Right lobe of liver (tissue), 6 donors: ENCODE results near the gene ZNF585A. TPM values are rescaled to one million over a fixed set of nuclear protein-coding genes. Genes with fewer than 3 reads are reported as not detected.

Experiments
- ATAC-seq, 4 donors: fragments of 200-7000 bp; cut with Tn5 transposase; one replicate each; pipeline ENCODE4 v1.9.1; 2020; ENCODE audit warnings: mild to moderate bottlenecking in 4 of 4, moderate library complexity in 4 of 4
- DNase-seq, 3 donors: peaks; one replicate each; pipeline ENCODE4 v3.0.0-alpha.2; 2020
- H3K27ac ChIP-seq, 3 donors: fragments of 200-600 bp; one replicate each; pipeline ENCODE4 v1.8.0; 2022
- H3K27me3 ChIP-seq, 2 donors: fragments of 200-600 bp; one replicate each; pipeline ENCODE4 v1.8.0; 2022
- H3K36me3 ChIP-seq, 4 donors: fragments of 200-600 bp; sonication (generic) in 1 of 4; one replicate each; pipeline versions ENCODE4 v1.5.1 to v1.8.0; 2017 to 2022; ENCODE audit warnings: control low read depth in 1 of 4
- H3K4me1 ChIP-seq, 4 donors: fragments of 200-600 bp; sonication (generic) in 1 of 4; one replicate each; pipeline versions ENCODE4 v1.5.1 to v1.8.0; 2017 to 2022; ENCODE audit warnings: control low read depth in 1 of 4
- H3K4me3 ChIP-seq, 3 donors: fragments of 200-600 bp; one replicate each; pipeline ENCODE4 v1.8.0; 2022
- H3K9me3 ChIP-seq, 4 donors: fragments of 200-600 bp; sonication (generic) in 1 of 4; one replicate each; pipeline versions ENCODE4 v1.5.1 to v1.8.0; 2017 to 2022; ENCODE audit warnings: control low read depth in 1 of 4
- CTCF ChIP-seq, 4 donors: fragments of 200-600 bp in 3 of 4; fragments of 450-650 bp in 1 of 4; IDR thresholded peaks; one replicate each; pipeline versions ENCODE4 v1.5.1 to v1.8.0; 2016 to 2022; ENCODE audit warnings: antibody characterized with exemption in 4 of 4, mild to moderate bottlenecking in 2 of 4
- POLR2A ChIP-seq: fragments of 450-650 bp; IDR thresholded peaks from one replicate; pipeline ENCODE4 v1.6.1; 2017; ENCODE audit warnings: antibody characterized with exemption, mild to moderate bottlenecking
- WGBS: methylation state at CpG from one replicate; pipeline ENCODE4 v1.1.6; 2018; ENCODE audit warnings: low coverage, low lambda C conversion rate; ENCODE audit not compliant: insufficient coverage; ENCODE audit errors: missing lambda C conversion rate; 5-methylcytosine and 5-hydroxymethylcytosine counted together
- intact Hi-C, 2 donors: fragments of 100-400 bp; cut with DNase I; formaldehyde crosslinking; loops; one replicate each; pipeline versions ENCODE4 v1.11.2 to v1.14.1; 2022
- total RNA-seq, 6 experiments: library from RNA; depleted of rRNA in 2 of 6; stranded (reverse); fragments of >200 nt in 2 of 6; fragmentation: NEBNext Ultra II Directional in 3 of 6; extraction: Animal tissue kit (Norgen Biotek cat#: 25700) in 3 of 6; gene quantifications; one replicate each; pipeline versions ENCODE4 v1.1.0 to v1.2.4, GENCODE V29; 2016 to 2023
- donor health status: DM: no; HTN: yes; CAD: no.
- donor health status: DM: no; HTN: no; CAD: no.
- donor health status: DM: no; HTN: no; CAD: no.
- donor health status: DM: no; HTN: yes; CAD: no.
- donor health status: DM: no; HTN: yes; CAD: no.

ZNF585A gene
- total RNA-seq, 6 experiments from 2014 or later: 2.2 to 4.8 (median 3.3) TPM

GRCh38 chr19:37165635-37166034, 6.9 kb downstream of the ZNF585A start:
- Histone ChIP-seq H3K36me3 (peaks cover 0 to 21% (median 1%) of the 10 kb centered on the region in 4 donors), H3K4me1 (no peaks in the 10 kb centered on the region), H3K27ac (no peak overlapping the region), H3K9me3 (peaks cover 0 to 23% (median 7%) of the 10 kb centered on the region in 4 donors), H3K27me3 (no peaks in the 10 kb centered on the region), H3K4me3 (no peak overlapping the region)
- DNase-seq (no peak), ATAC-seq (no peak)
- 100% methylated on average over 1 of the region's 1 CpG for WGBS
- intact Hi-C loops: no loop called here
- TF ChIP-seq CTCF (IDR thresholded peaks at IDR 0.05) (no peak), POLR2A (no peak)

GRCh38 chr19:37160153-37160552, 12.3 kb downstream of the ZNF585A start:
- no peak overlapping the region for H3K4me3 ChIP-seq
- peaks cover 0 to 48% (median 7%) of the 10 kb centered on the region in 4 donors for H3K9me3 ChIP-seq
- no peak for ATAC-seq

GRCh38 chr19:37148214-37148613, 24.3 kb downstream of the ZNF585A start:
- ATAC-seq: no peak
- Histone ChIP-seq H3K4me3 (no peak overlapping the region), H3K36me3 (peaks cover 0 to 12% (median 0%) of the 10 kb centered on the region in 4 donors), H3K4me1 (no peaks in the 10 kb centered on the region), H3K9me3 (peaks cover 0 to 44% (median 19%) of the 10 kb centered on the region in 4 donors), H3K27ac (no peak overlapping the region), H3K27me3 (no peaks in the 10 kb centered on the region)
- no peak for TF ChIP-seq POLR2A
- no peak for TF ChIP-seq CTCF (IDR thresholded peaks at IDR 0.05)
- intact Hi-C loops: no loop called here
- DNase-seq: no peak
- WGBS: 92% methylated on average over 3 of the region's 3 CpGs

More at GRCh38 chr19:37160153-37160552, 12.3 kb downstream of the ZNF585A start:
- peaks cover 0 to 9% (median 4%) of the 10 kb centered on the region in 4 donors for H3K36me3 ChIP-seq
- TF ChIP-seq POLR2A: no peak
- TF ChIP-seq CTCF (IDR thresholded peaks at IDR 0.05): no peak
- H3K27me3 ChIP-seq: no peaks in the 10 kb centered on the region
- H3K4me1 ChIP-seq: no peaks in the 10 kb centered on the region
- WGBS: 100% methylated on average over 1 of the region's 1 CpG
- DNase-seq: no peak
- no peak overlapping the region for H3K27ac ChIP-seq
- intact Hi-C loops: no loop called here

GRCh38 chr19:37136111-37136510, 36.4 kb downstream of the ZNF585A start:
- ATAC-seq (no peak), DNase-seq (no peak)
- Histone ChIP-seq H3K4me1 (no peaks in the 10 kb centered on the region), H3K36me3 (peaks cover 0 to 2% (median 0%) of the 10 kb centered on the region in 4 donors), H3K9me3 (peaks cover 0 to 76% (median 28%) of the 10 kb centered on the region in 4 donors), H3K27me3 (no peaks in the 10 kb centered on the region), H3K27ac (no peak overlapping the region), H3K4me3 (no peak overlapping the region)
- WGBS: 21% methylated on average over 1 of the region's 1 CpG
- TF ChIP-seq POLR2A: no peak
- TF ChIP-seq CTCF (IDR thresholded peaks at IDR 0.05): no peak
- intact Hi-C loops: no loop called here

- H3K27ac ChIP-seq: no peak overlapping the region
- WGBS: 90% methylated on average over 3 of the region's 3 CpGs
- H3K27me3 ChIP-seq: no peaks in the 10 kb centered on the region
- ATAC-seq: no peak
- H3K9me3 ChIP-seq: peaks cover 0 to 85% (median 65%) of the 10 kb centered on the region in 4 donors
- peaks cover 0 to 9% (median 4%) of the 10 kb centered on the region in 4 donors for H3K36me3 ChIP-seq
- DNase-seq: no peak
- H3K4me1 ChIP-seq: no peaks in the 10 kb centered on the region
- intact Hi-C loops: no loop called here
- TF ChIP-seq CTCF (IDR thresholded peaks at IDR 0.05): no peak
- TF ChIP-seq POLR2A: no peak
- H3K4me3 ChIP-seq: no peak overlapping the region
Measured at GRCh38 chr19:37128821-37129177, 43.7 kb downstream of the ZNF585A start.
